GM12801 (cell line): Measurements from ENCODE around the gene PCDH12.

Source experiments
- TF ChIP-seq, protein P1 (sequence below): IDR thresholded peaks from one replicate; pipeline ENCODE4 v1.5.1; 2011; ENCODE audit warnings: control low read depth; ENCODE audit not compliant: insufficient read length; ENCODE audit errors: extremely low read depth

The PCDH12 gene

DNA sequence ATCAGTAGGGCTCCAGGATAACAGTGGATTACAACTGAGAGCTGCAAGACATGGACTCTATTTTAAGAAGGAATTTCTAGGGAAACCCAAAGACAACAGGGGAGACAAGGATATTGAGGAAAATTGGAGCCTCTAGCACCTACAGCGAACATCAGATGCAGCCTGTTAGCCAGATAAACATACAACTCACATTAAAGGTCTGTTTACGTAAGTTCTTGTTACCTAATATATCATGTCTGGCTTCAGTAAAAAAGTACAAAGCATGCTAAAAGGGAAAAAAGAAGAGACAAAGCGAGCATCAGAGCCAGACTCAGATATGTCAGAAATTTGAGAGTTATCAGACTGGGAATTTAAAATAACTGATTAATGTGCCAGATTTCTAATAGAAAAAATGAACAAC lies 37.7 kb upstream of the PCDH12 start:
- TF ChIP-seq, protein P1, sequence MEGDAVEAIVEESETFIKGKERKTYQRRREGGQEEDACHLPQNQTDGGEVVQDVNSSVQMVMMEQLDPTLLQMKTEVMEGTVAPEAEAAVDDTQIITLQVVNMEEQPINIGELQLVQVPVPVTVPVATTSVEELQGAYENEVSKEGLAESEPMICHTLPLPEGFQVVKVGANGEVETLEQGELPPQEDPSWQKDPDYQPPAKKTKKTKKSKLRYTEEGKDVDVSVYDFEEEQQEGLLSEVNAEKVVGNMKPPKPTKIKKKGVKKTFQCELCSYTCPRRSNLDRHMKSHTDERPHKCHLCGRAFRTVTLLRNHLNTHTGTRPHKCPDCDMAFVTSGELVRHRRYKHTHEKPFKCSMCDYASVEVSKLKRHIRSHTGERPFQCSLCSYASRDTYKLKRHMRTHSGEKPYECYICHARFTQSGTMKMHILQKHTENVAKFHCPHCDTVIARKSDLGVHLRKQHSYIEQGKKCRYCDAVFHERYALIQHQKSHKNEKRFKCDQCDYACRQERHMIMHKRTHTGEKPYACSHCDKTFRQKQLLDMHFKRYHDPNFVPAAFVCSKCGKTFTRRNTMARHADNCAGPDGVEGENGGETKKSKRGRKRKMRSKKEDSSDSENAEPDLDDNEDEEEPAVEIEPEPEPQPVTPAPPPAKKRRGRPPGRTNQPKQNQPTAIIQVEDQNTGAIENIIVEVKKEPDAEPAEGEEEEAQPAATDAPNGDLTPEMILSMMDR: no peak

DNA sequence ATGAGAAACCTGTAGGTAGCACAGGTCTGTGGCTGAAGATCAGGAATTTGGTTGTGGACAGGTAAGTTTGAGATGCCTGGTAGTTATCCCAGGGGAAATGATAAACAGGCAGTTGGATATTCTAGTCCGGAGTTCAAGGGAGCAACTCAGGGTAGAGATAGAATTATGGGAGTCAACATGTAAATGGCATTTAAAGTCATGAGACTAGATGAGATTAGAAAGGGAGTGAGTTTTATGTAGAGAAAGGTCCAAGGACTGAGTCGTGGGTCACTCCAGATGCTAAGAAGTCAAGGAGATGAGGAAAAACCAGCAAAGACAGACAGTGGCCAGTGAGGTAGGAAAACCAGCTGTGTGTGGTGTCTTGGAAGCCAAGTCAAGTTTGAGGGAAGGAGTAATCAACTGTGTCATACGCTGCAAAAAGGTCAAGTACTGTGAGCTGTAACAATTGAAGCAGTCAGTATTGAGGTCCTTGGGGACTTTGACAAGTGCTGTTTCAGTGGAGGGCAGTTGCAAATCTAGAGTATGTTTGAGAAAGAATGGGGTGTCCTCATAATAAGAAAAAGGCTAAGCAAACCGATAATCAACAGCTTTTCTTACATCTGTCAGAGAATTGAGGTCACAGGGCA lies 36.6 kb upstream of the PCDH12 start:
- TF ChIP-seq, protein P1: no peak

DNA sequence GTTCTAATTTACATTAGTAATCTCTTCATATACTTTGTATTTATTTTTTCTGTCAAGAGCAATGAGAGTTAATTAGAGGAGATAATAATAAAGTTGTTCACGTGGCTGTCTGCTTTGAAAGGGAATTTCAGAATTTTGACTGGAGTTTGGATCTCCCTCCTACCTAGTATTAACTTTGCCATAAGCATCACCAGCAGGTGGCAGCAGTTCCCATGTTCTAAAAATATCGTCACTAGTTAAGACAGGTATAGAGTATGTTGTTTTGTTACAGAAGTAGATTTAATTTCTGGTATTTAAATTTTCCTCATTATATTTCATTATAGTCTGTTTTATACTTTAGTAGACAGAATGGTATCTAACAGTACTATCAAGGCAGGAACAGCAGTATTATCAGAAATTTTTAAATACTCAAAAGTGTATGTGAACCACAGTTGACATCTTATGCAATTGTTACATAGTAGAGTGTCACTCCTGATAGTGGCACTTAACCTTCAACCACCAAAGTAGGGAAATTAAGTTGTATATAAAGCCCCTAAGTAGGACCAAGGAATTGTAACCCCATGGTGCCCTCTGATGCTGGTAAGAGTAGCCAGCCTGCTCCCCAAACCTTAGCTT lies 34.5 kb upstream of the PCDH12 start:
- TF ChIP-seq, protein P1: no peak

DNA sequence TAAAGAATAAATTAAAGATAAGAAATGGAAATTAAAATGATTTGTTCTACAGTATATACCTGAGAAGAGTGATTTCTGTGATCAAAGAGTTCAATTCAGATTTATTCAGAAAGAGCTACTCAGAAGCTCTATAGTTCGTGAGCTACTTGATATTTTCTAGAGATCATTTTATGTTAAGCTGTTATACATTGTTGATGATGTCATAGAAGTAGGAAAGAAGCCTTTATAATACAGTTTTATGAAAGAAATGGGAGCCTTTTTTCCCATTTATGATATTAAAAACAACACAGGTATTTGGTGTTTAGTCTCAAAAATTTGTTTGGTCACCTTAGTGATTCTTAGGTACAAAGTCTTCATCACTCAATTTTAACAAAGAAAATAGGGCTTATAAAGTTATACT lies 31.7 kb upstream of the PCDH12 start:
- TF ChIP-seq, protein P1: no peak

DNA sequence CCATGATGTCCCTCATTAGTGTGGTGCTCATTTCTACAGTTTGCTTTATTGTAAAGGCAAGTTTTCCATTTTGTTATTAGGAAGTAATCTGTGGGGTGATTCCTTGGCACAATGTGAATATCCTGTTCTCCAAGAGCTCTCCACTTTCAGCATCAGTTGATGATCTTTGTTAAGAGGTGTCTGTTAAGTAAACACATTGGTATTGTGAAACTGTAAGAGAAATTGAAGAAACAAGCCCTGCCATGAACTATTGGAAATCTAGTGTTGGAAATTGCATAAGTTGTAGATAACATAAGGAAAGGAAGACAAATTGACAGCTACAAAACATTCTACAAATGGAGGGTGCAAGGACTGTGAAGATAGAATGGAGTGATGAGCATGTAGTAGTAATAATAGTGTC lies 28.1 kb upstream of the PCDH12 start:
- TF ChIP-seq, protein P1: no peak

DNA sequence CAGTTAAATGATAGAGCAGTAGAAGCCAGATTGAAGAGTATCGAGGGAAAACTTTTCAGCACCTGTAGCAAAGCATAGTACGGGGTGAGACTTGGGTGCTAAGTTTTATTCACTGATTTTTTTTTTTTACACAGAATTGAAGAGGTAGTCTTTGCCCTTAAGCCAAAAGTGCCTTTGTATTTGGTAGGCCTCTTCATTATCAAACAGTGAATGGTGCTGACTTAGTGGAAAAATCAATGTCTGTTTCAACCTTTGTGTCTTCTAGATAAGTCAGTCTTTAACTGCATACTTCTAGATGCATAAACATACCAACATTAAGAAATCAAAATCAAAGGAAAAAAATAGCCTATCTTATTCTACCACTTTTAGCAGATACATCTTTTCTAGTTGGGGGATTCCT lies 24.6 kb upstream of the PCDH12 start:
- TF ChIP-seq, protein P1: no peak

GRCh38 chr5:141978389-141978788 lies 20.4 kb upstream of the PCDH12 start:
- TF ChIP-seq, protein P1: no peak

- TF ChIP-seq, protein P1: no peak
Observed at GRCh38 chr5:141976176-141976575, 18.2 kb upstream of the PCDH12 start.
